IMR-90 (cell line): ENCODE measurements around the gene ACER1. TPM values are rescaled to one million over a fixed set of nuclear protein-coding genes. Genes with fewer than 3 reads are reported as not detected.

Experiments
- ATAC-seq: fragments of 200-7000 bp; cut with Tn5 transposase; 2 replicates; pipeline ENCODE4 v1.9.1; 2020; ENCODE audit warnings: low read depth, mild to moderate bottlenecking, moderate library complexity
- BruUV-seq: library from RNA; stranded (reverse); fragments of 400-500 nt; replicated peaks from 2 replicates; lab custom pipeline; 2021; lab: Mats Ljungman, UMichigan
- CTCF ChIA-PET: fragments of 300-600 bp; formaldehyde crosslinking; extraction: SDS; loops from one replicate; lab custom pipeline; 2021; ENCODE audit warnings: antibody characterized with exemption; lab: Yijun Ruan, JAX
- POLR2A ChIA-PET: fragments of 300-600 bp; sonication (Branson Sonifier 250); formaldehyde crosslinking; loops from one replicate; lab custom pipeline; 2022; ENCODE audit warnings: antibody characterized with exemption; ENCODE audit not compliant: unreplicated experiment; lab: Charles Lee
- DNase-seq: peaks from one replicate; pipeline ENCODE4 v3.0.0; 2013
- H2AFZ ChIP-seq: replicated peaks from 2 replicates; pipeline ENCODE3; 2013; ENCODE audit warnings: low read length, mild to moderate bottlenecking; ENCODE audit not compliant: poor library complexity
- H2AK5ac ChIP-seq: 2 replicates; pipeline ENCODE4 v1.6.1; 2013; ENCODE audit warnings: low read depth, low read length, inconsistent platforms
- H2AK9ac ChIP-seq: replicated peaks from 2 replicates; pipeline ENCODE3; 2013; ENCODE audit warnings: mild to moderate bottlenecking, low read depth, low read length, moderate library complexity; ENCODE audit not compliant: poor library complexity
- H2BK120ac ChIP-seq: 2 replicates; pipeline ENCODE4 v1.6.1; 2013; ENCODE audit warnings: low read depth, low read length, inconsistent platforms
- H2BK15ac ChIP-seq: 3 replicates; pipeline ENCODE4 v1.6.1; 2013; ENCODE audit warnings: low read depth, low read length, inconsistent platforms
- H2BK20ac ChIP-seq: 2 replicates; pipeline ENCODE4 v1.6.1; 2013; ENCODE audit warnings: low read depth, mild to moderate bottlenecking, inconsistent platforms, low read length, moderate library complexity
- H2BK5ac ChIP-seq: 2 replicates; pipeline ENCODE4 v1.6.1; 2013; ENCODE audit warnings: mild to moderate bottlenecking, low read depth, low read length, inconsistent platforms; ENCODE audit not compliant: poor library complexity, severe bottlenecking
- H3K14ac ChIP-seq: replicated peaks from 2 replicates; pipeline ENCODE4 v1.6.1; 2013; ENCODE audit warnings: low read depth, low read length, inconsistent platforms
- H3K18ac ChIP-seq: 2 replicates; pipeline ENCODE4 v1.6.1; 2013; ENCODE audit warnings: low read depth, low read length, control low read depth
- H3K23ac ChIP-seq: 2 replicates; pipeline ENCODE4 v1.6.1; 2013; ENCODE audit warnings: low read depth, low read length, inconsistent platforms
- H3K27ac ChIP-seq: 2 replicates; pipeline ENCODE4 v1.5.1; 2013; ENCODE audit warnings: mild to moderate bottlenecking, control low read depth, low read length; ENCODE audit not compliant: insufficient read depth
- H3K27me3 ChIP-seq: 2 replicates; pipeline ENCODE4 v1.6.1; 2013; ENCODE audit warnings: low read length; ENCODE audit not compliant: control insufficient read depth, insufficient read depth
- H3K36me3 ChIP-seq: 2 replicates; pipeline ENCODE4 v1.6.1; 2013; ENCODE audit warnings: low read length, mixed read lengths; ENCODE audit not compliant: control insufficient read depth, insufficient read depth
- H3K4ac ChIP-seq: 2 replicates; pipeline ENCODE4 v1.6.1; 2013; ENCODE audit warnings: low read depth, low read length, inconsistent platforms
- H3K4me1 ChIP-seq: 2 replicates; pipeline ENCODE4 v1.6.1; 2013; ENCODE audit warnings: low read length, mixed read lengths; ENCODE audit not compliant: control insufficient read depth, insufficient read depth
- H3K4me2 ChIP-seq: 2 replicates; pipeline ENCODE4 v1.6.1; 2013; ENCODE audit warnings: low read depth, mild to moderate bottlenecking, control low read depth, low read length, moderate library complexity
- H3K4me3 ChIP-seq: 2 replicates; pipeline ENCODE4 v1.5.1; 2013; ENCODE audit warnings: low read depth, mild to moderate bottlenecking, control low read depth, low read length, moderate library complexity; ENCODE audit not compliant: insufficient read depth
- H3K56ac ChIP-seq: 2 replicates; pipeline ENCODE4 v1.6.1; 2013; ENCODE audit warnings: low read length, inconsistent platforms; ENCODE audit not compliant: insufficient read depth; ENCODE audit errors: extremely low read depth
- H3K79me1 ChIP-seq, 2 experiments: 2 replicates each; pipeline ENCODE4 v1.6.1; 2013; ENCODE audit warnings: low read length in 2 of 2, inconsistent platforms in 1 of 2, low read depth in 1 of 2
- H3K9ac ChIP-seq: 2 replicates; pipeline ENCODE4 v1.6.1; 2013; ENCODE audit warnings: low read depth, low read length, control low read depth
- H3K9me1 ChIP-seq: 2 replicates; pipeline ENCODE4 v1.6.1; 2013; ENCODE audit warnings: low read length, inconsistent platforms; ENCODE audit not compliant: insufficient read depth
- H3K9me3 ChIP-seq: 2 replicates; pipeline ENCODE4 v1.6.1; 2013; ENCODE audit warnings: low read length; ENCODE audit not compliant: control insufficient read depth, insufficient read depth
- H4K20me1 ChIP-seq: 2 replicates; pipeline ENCODE4 v1.6.1; 2013; ENCODE audit warnings: low read length, inconsistent platforms; ENCODE audit not compliant: insufficient read depth
- H4K5ac ChIP-seq: 2 replicates; pipeline ENCODE4 v1.6.1; 2013; ENCODE audit warnings: mild to moderate bottlenecking, low read depth, low read length, control low read depth
- H4K8ac ChIP-seq, 2 experiments: 2 replicates each; pipeline ENCODE4 v1.6.1; 2013; ENCODE audit warnings: low read depth in 2 of 2, low read length in 2 of 2, control low read depth in 1 of 2, inconsistent platforms in 1 of 2
- H4K91ac ChIP-seq: 2 replicates; pipeline ENCODE4 v1.6.1; 2013; ENCODE audit warnings: low read depth, low read length, inconsistent platforms; ENCODE audit not compliant: insufficient read depth
- MAFK ChIP-seq: IDR thresholded peaks from 2 replicates; pipeline ENCODE4 v1.6.1; 2012; ENCODE audit warnings: low read depth, low read length, improper control_type of control experiment
- MAZ ChIP-seq: IDR thresholded peaks from 2 replicates; pipeline ENCODE4 v1.6.1; 2012; ENCODE audit warnings: low read depth, mild to moderate bottlenecking, low read length, improper control_type of control experiment, moderate library complexity, borderline replicate concordance
- RAD21 ChIP-seq: IDR thresholded peaks from 2 replicates; pipeline ENCODE4 v1.6.1; 2012; ENCODE audit warnings: low read length, improper control_type of control experiment
- WGBS, 2 experiments: methylation state at CpG; one replicate each; pipeline versions ENCODE4 v1.1.5 to v1.1.7; 2013; ENCODE audit warnings: missing lambda C conversion rate in 2 of 2; ENCODE audit not compliant: insufficient read length in 1 of 2; ENCODE audit errors: extremely low coverage in 2 of 2; 5-methylcytosine and 5-hydroxymethylcytosine counted together
- dilution Hi-C: fragments of 300-500 bp; cut with HindIII; formaldehyde crosslinking; loops from one replicate; pipeline ENCODE4 v1.14.3; 2018; ENCODE audit warnings: low sequenced_read_pairs; ENCODE audit not compliant: unreplicated experiment
- in situ Hi-C: fragments of 300-500 bp; cut with MboI; formaldehyde crosslinking; loops from 3 replicates; pipeline ENCODE4 v1.14.3; 2019; ENCODE audit warnings: low sequenced_read_pairs, inconsistent platforms, mixed read lengths
- intact Hi-C: fragments of 100-400 bp; cut with micrococcal nuclease; formaldehyde crosslinking; loops from 2 replicates; pipeline ENCODE4 v1.10.0; 2022
- polyA plus RNA-seq, 3 experiments: library from polyadenylated mRNA; depleted of rRNA; stranded (reverse); fragments of >200 nt; gene quantifications; 2 replicates each; pipeline ENCODE4 v1.2.3, GENCODE V29; 2012; ENCODE audit warnings: low replicate concordance in 1 of 3
- total RNA-seq: library from RNA; depleted of rRNA; stranded (reverse); fragments of >200 nt; gene quantifications from 2 replicates; pipeline ENCODE4 v1.2.3, GENCODE V29; 2012
- TF ChIP-seq, protein P1 (sequence below): fragments of 150-350 bp; IDR thresholded peaks from 2 replicates; pipeline ENCODE4 v1.6.1; 2017; ENCODE audit warnings: mild to moderate bottlenecking, antibody characterized with exemption, low read length, low read depth
- TF ChIP-seq, protein P2 (sequence below): conservative IDR thresholded peaks from 2 replicates; pipeline ENCODE4 v1.5.1; 2012; ENCODE audit warnings: mild to moderate bottlenecking, low read depth, low read length, improper control_type of control experiment

ACER1 gene
- total and polyA plus RNA-seq, 2 of the 4 experiments (the other 2 are of a cell fraction) = not detected

- H4K8ac ChIP-seq = no peak overlapping the region
- H2BK120ac ChIP-seq = no peak overlapping the region
- H3K9ac ChIP-seq = no peak overlapping the region
- no peaks in the 10 kb centered on the region for H3K4me1 ChIP-seq
- H2AK5ac ChIP-seq = no peak overlapping the region
- no peak overlapping the region for H3K4ac ChIP-seq
- DNase-seq (no peak), ATAC-seq (no peak)
- H3K27me3 ChIP-seq = peaks cover 6% of the 10 kb centered on the region; the same call in 1 of the 2 replicates
- H2AK9ac ChIP-seq = no peak overlapping the region
- no peaks in the 10 kb centered on the region for H4K20me1 ChIP-seq
- no peak overlapping the region for H3K27ac ChIP-seq
- no peaks in the 10 kb centered on the region for H3K36me3 ChIP-seq
- H3K9me1 ChIP-seq = no peaks in the 10 kb centered on the region
- H3K23ac ChIP-seq = no peak overlapping the region
- H2AFZ ChIP-seq = no peak overlapping the region
- no peak overlapping the region for H3K56ac ChIP-seq
- no TSS peak for BruUV-seq
- no peaks in the 10 kb centered on the region for H3K9me3 ChIP-seq
- intact Hi-C loops (no loop called here), in situ Hi-C loops (no loop called here), dilution Hi-C loops (no loop called here)
- no peak overlapping the region for H2BK5ac ChIP-seq
- TF ChIP-seq, protein P1, sequence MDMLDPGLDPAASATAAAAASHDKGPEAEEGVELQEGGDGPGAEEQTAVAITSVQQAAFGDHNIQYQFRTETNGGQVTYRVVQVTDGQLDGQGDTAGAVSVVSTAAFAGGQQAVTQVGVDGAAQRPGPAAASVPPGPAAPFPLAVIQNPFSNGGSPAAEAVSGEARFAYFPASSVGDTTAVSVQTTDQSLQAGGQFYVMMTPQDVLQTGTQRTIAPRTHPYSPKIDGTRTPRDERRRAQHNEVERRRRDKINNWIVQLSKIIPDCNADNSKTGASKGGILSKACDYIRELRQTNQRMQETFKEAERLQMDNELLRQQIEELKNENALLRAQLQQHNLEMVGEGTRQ = no peak
- TF ChIP-seq, protein P2, sequence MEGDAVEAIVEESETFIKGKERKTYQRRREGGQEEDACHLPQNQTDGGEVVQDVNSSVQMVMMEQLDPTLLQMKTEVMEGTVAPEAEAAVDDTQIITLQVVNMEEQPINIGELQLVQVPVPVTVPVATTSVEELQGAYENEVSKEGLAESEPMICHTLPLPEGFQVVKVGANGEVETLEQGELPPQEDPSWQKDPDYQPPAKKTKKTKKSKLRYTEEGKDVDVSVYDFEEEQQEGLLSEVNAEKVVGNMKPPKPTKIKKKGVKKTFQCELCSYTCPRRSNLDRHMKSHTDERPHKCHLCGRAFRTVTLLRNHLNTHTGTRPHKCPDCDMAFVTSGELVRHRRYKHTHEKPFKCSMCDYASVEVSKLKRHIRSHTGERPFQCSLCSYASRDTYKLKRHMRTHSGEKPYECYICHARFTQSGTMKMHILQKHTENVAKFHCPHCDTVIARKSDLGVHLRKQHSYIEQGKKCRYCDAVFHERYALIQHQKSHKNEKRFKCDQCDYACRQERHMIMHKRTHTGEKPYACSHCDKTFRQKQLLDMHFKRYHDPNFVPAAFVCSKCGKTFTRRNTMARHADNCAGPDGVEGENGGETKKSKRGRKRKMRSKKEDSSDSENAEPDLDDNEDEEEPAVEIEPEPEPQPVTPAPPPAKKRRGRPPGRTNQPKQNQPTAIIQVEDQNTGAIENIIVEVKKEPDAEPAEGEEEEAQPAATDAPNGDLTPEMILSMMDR = no peak
- no peak for TF ChIP-seq MAFK
- TF ChIP-seq RAD21 = no peak
- no peak for TF ChIP-seq MAZ
- CTCF ChIA-PET = no interaction called here
- H3K14ac ChIP-seq = no peak overlapping the region
- no peak overlapping the region for H4K5ac ChIP-seq
- no peak overlapping the region for H3K18ac ChIP-seq
- no peak overlapping the region for H3K4me3 ChIP-seq
- WGBS, 2 experiments = 0% methylated on average over 1 of the region's 3 CpGs; no CpG with 5 or more reads in 1 of the 2 experiments
- H4K91ac ChIP-seq = no peak overlapping the region
- POLR2A ChIA-PET = no interaction called here
- no peak overlapping the region for H2BK20ac ChIP-seq
- H3K79me1 ChIP-seq = no peaks in the 10 kb centered on the region
- no peak overlapping the region for H2BK15ac ChIP-seq
- H3K4me2 ChIP-seq = no peak overlapping the region
These were observed 11.1 kb downstream of the ACER1 start for GRCh38 chr19:6322284-6322683.
